Peyer's patch (tissue), 4 donors: ENCODE results near the gene ATP8B4. TPM values are rescaled to one million over a fixed set of nuclear protein-coding genes. Genes with fewer than 3 reads are reported as not detected.

Experiments
- DNase-seq, 3 donors: peaks; one replicate each; pipeline ENCODE4 v3.0.0-alpha.2; 2017 to 2019
- H3K27ac ChIP-seq, 4 donors: fragments of 200-600 bp; sonication (generic); one replicate each; pipeline ENCODE4 v1.5.1; 2016 to 2019
- H3K27me3 ChIP-seq, 2 donors: fragments of 200-600 bp; sonication (generic); one replicate each; pipeline ENCODE4 v1.5.1; 2019
- H3K36me3 ChIP-seq, 3 donors: fragments of 200-600 bp; sonication (generic); one replicate each; pipeline ENCODE4 v1.5.1; 2016 to 2019
- H3K4me1 ChIP-seq, 4 donors: fragments of 200-600 bp; sonication (generic); one replicate each; pipeline ENCODE4 v1.5.1; 2016 to 2019
- H3K4me3 ChIP-seq, 4 donors: fragments of 200-600 bp; sonication (generic); 1 replicate in 3 of 4; 2 replicates in 1 of 4; pipeline ENCODE4 v1.5.1; 2016 to 2019; ENCODE audit warnings: mild to moderate bottlenecking in 1 of 4
- H3K9me3 ChIP-seq, 4 donors: fragments of 200-600 bp; sonication (generic); one replicate each; pipeline ENCODE4 v1.5.1; 2016 to 2019; ENCODE audit warnings: mild to moderate bottlenecking in 1 of 4
- CTCF ChIP-seq, 6 experiments: fragments of 450-650 bp in 4 of 6; fragments of 200-600 bp in 2 of 6; sonication (generic) in 1 of 6; IDR thresholded peaks; one replicate each; pipeline ENCODE4 v1.5.1; 2017 to 2019; ENCODE audit warnings: antibody characterized with exemption in 6 of 6, mild to moderate bottlenecking in 3 of 6, moderate library complexity in 1 of 6
- POLR2A ChIP-seq, 2 donors: fragments of 450-650 bp; IDR thresholded peaks; one replicate each; pipeline ENCODE4 v1.5.1; 2017; ENCODE audit warnings: antibody characterized with exemption in 2 of 2, mild to moderate bottlenecking in 2 of 2, moderate library complexity in 2 of 2
- total RNA-seq, 4 donors: library from RNA; depleted of rRNA; stranded (reverse); fragments of >200 nt; gene quantifications; one replicate each; pipeline ENCODE4 v1.1.0, GENCODE V29; 2016

ATP8B4 gene
- total RNA-seq, 4 donors from 2014 or later = 1.4 to 13.2 (median 8.7) TPM

- H3K9me3 ChIP-seq = no peaks in the 10 kb centered on the region
- H3K4me1 ChIP-seq = no peaks in the 10 kb centered on the region
- TF ChIP-seq CTCF (IDR thresholded peaks at IDR 0.05) (no peak), POLR2A (IDR thresholded peaks at IDR 0.05) (no peak)
- no peak overlapping the region for H3K4me3 ChIP-seq
- H3K36me3 ChIP-seq = no peaks in the 10 kb centered on the region
- DNase-seq = no peak
- H3K27me3 ChIP-seq = no peaks in the 10 kb centered on the region
- no peak overlapping the region for H3K27ac ChIP-seq
Observed at GRCh38 chr15:49898575-49899283, 220.3 kb downstream of the ATP8B4 start.

GRCh38 chr15:49898097-49898496 lies 220.9 kb downstream of the ATP8B4 start:
- no peak for DNase-seq
- TF ChIP-seq CTCF (IDR thresholded peaks at IDR 0.05) (no peak), POLR2A (IDR thresholded peaks at IDR 0.05) (no peak)
- H3K27ac ChIP-seq = no peak overlapping the region
- no peak overlapping the region for H3K4me3 ChIP-seq
- H3K4me1 ChIP-seq = no peaks in the 10 kb centered on the region
- no peaks in the 10 kb centered on the region for H3K9me3 ChIP-seq
- no peaks in the 10 kb centered on the region for H3K36me3 ChIP-seq
- no peaks in the 10 kb centered on the region for H3K27me3 ChIP-seq

- H3K27me3 ChIP-seq = no peaks in the 10 kb centered on the region
- H3K4me1 ChIP-seq = no peaks in the 10 kb centered on the region
- no peak overlapping the region for H3K4me3 ChIP-seq
- H3K27ac ChIP-seq = no peak overlapping the region
- no peak for TF ChIP-seq POLR2A (IDR thresholded peaks at IDR 0.05)
- TF ChIP-seq CTCF (IDR thresholded peaks at IDR 0.05) = no peak
- DNase-seq = no peak
- H3K9me3 ChIP-seq = no peaks in the 10 kb centered on the region
- H3K36me3 ChIP-seq = no peaks in the 10 kb centered on the region
Observed at GRCh38 chr15:49895347-49896223, 223.4 kb downstream of the ATP8B4 start.

GRCh38 chr15:49890689-49891088 lies 228.3 kb downstream of the ATP8B4 start:
- Histone ChIP-seq H3K4me3 (no peak overlapping the region), H3K36me3 (no peaks in the 10 kb centered on the region), H3K9me3 (no peaks in the 10 kb centered on the region), H3K4me1 (no peaks in the 10 kb centered on the region), H3K27me3 (no peaks in the 10 kb centered on the region), H3K27ac (no peak overlapping the region)
- DNase-seq = no peak
- TF ChIP-seq POLR2A (IDR thresholded peaks at IDR 0.05) (no peak), CTCF (IDR thresholded peaks at IDR 0.05) (no peak)

- DNase-seq = no peak
- Histone ChIP-seq H3K36me3 (no peaks in the 10 kb centered on the region), H3K9me3 (no peaks in the 10 kb centered on the region), H3K4me1 (no peaks in the 10 kb centered on the region), H3K4me3 (no peak overlapping the region), H3K27me3 (no peaks in the 10 kb centered on the region), H3K27ac (no peak overlapping the region)
- TF ChIP-seq CTCF (IDR thresholded peaks at IDR 0.05) = no peak
- no peak for TF ChIP-seq POLR2A (IDR thresholded peaks at IDR 0.05)
Observed at GRCh38 chr15:49889536-49889935, 229.5 kb downstream of the ATP8B4 start.
